Stimulated activated naive CD8-positive, alpha-beta T cell treated with anti-CD3 and anti-CD28 coated beads, Interleukin-15, Interleukin-2, amounts not matched to agents 100 ng/mL and 50 ng/mL, for 24 hours (primary cell): ENCODE results near the gene HRH1.
"Not testable (repeated sequence)": the region's sequence is repeated elsewhere in the genome, so short reads cannot be mapped to it uniquely, and the experiment has no call there.

Source experiments
- H3K27ac Mint-ChIP-seq: one replicate; pipeline ENCODE4 v1.8.0; 2021; ENCODE audit warnings: mild to moderate bottlenecking, mixed read lengths
- H3K27me3 Mint-ChIP-seq: one replicate; pipeline ENCODE4 v1.8.0; 2021; ENCODE audit warnings: mixed read lengths
- H3K36me3 Mint-ChIP-seq: one replicate; pipeline ENCODE4 v1.8.0; 2021; ENCODE audit warnings: low read depth, mixed read lengths
- H3K4me1 Mint-ChIP-seq: one replicate; pipeline ENCODE4 v1.8.0; 2021; ENCODE audit warnings: low read depth, mixed read lengths
- H3K4me3 Mint-ChIP-seq: one replicate; pipeline ENCODE4 v1.8.0; 2021; ENCODE audit warnings: mild to moderate bottlenecking, mixed read lengths
- H3K9me3 Mint-ChIP-seq: one replicate; pipeline ENCODE4 v1.8.0; 2021; ENCODE audit warnings: mixed read lengths

HRH1 gene

GRCh38 chr3:11157421-11157820 lies 3.1 kb downstream of the HRH1 start:
- H3K27ac Mint-ChIP-seq = no peak overlapping the region
- H3K27me3 Mint-ChIP-seq = peaks cover 58% of the 10 kb centered on the region

GRCh38 chr3:11159421-11159904 lies 5.2 kb downstream of the HRH1 start:
- peaks cover 9% of the 10 kb centered on the region for H3K4me1 Mint-ChIP-seq
- peaks cover 55% of the 10 kb centered on the region for H3K27me3 Mint-ChIP-seq
- no peaks in the 10 kb centered on the region for H3K36me3 Mint-ChIP-seq
- no peak overlapping the region for H3K4me3 Mint-ChIP-seq
- no peak overlapping the region for H3K27ac Mint-ChIP-seq
- H3K9me3 Mint-ChIP-seq = no peaks in the 10 kb centered on the region

More at GRCh38 chr3:11157421-11157820, 3.1 kb downstream of the HRH1 start:
- Mint-ChIP-seq H3K9me3 (no peaks in the 10 kb centered on the region), H3K4me3 (no peak overlapping the region), H3K36me3 (no peaks in the 10 kb centered on the region), H3K4me1 (peaks cover 12% of the 10 kb centered on the region)

GRCh38 chr3:11161666-11162065 lies 7.4 kb downstream of the HRH1 start:
- peaks cover 38% of the 10 kb centered on the region for H3K27me3 Mint-ChIP-seq
- no peaks in the 10 kb centered on the region for H3K36me3 Mint-ChIP-seq
- H3K4me1 Mint-ChIP-seq = no peaks in the 10 kb centered on the region
- H3K27ac Mint-ChIP-seq = no peak overlapping the region
- H3K4me3 Mint-ChIP-seq = no peak overlapping the region
- H3K9me3 Mint-ChIP-seq = no peaks in the 10 kb centered on the region

- no peak overlapping the region for H3K4me3 Mint-ChIP-seq
- H3K27me3 Mint-ChIP-seq = peaks cover 28% of the 10 kb centered on the region
- H3K36me3 Mint-ChIP-seq = no peaks in the 10 kb centered on the region
- peak overlapping the region; percentile 24 for H3K27ac Mint-ChIP-seq
- no peaks in the 10 kb centered on the region for H3K9me3 Mint-ChIP-seq
- no peaks in the 10 kb centered on the region for H3K4me1 Mint-ChIP-seq
These were observed 8.4 kb downstream of the HRH1 start for GRCh38 chr3:11162401-11163345.

- H3K27ac Mint-ChIP-seq = no peak overlapping the region
- H3K27me3 Mint-ChIP-seq = peaks cover 20% of the 10 kb centered on the region
- H3K36me3 Mint-ChIP-seq = no peaks in the 10 kb centered on the region
These were observed 10.3 kb downstream of the HRH1 start for GRCh38 chr3:11164607-11165006.

GRCh38 chr3:11165476-11165875 lies 11.2 kb downstream of the HRH1 start:
- Mint-ChIP-seq H3K4me1 (no peaks in the 10 kb centered on the region), H3K27me3 (peaks cover 24% of the 10 kb centered on the region), H3K36me3 (no peaks in the 10 kb centered on the region), H3K9me3 (no peaks in the 10 kb centered on the region), H3K4me3 (no peak overlapping the region), H3K27ac (no peak overlapping the region)

More at GRCh38 chr3:11164607-11165006, 10.3 kb downstream of the HRH1 start:
- H3K4me1 Mint-ChIP-seq = no peaks in the 10 kb centered on the region
- no peaks in the 10 kb centered on the region for H3K9me3 Mint-ChIP-seq
- H3K4me3 Mint-ChIP-seq = no peak overlapping the region

- H3K27me3 Mint-ChIP-seq = peaks cover 20% of the 10 kb centered on the region
- not testable (repeated sequence) for H3K36me3 Mint-ChIP-seq, H3K4me1 Mint-ChIP-seq, H3K9me3 Mint-ChIP-seq, H3K4me3 Mint-ChIP-seq, H3K27ac Mint-ChIP-seq
These were observed 12.6 kb downstream of the HRH1 start for GRCh38 chr3:11166807-11167400.

- H3K27ac Mint-ChIP-seq = no peak overlapping the region
- no peaks in the 10 kb centered on the region for H3K9me3 Mint-ChIP-seq
- H3K36me3 Mint-ChIP-seq = no peaks in the 10 kb centered on the region
- no peak overlapping the region for H3K4me3 Mint-ChIP-seq
- peaks cover 20% of the 10 kb centered on the region for H3K27me3 Mint-ChIP-seq
- H3K4me1 Mint-ChIP-seq = no peaks in the 10 kb centered on the region
These were observed 13.3 kb downstream of the HRH1 start for GRCh38 chr3:11167590-11167989.

- H3K4me1 Mint-ChIP-seq = no peaks in the 10 kb centered on the region
- H3K4me3 Mint-ChIP-seq = no peak overlapping the region
- no peak overlapping the region for H3K27ac Mint-ChIP-seq
- H3K27me3 Mint-ChIP-seq = peaks cover 17% of the 10 kb centered on the region
- H3K36me3 Mint-ChIP-seq = no peaks in the 10 kb centered on the region
- H3K9me3 Mint-ChIP-seq = no peaks in the 10 kb centered on the region
These were observed 14.1 kb downstream of the HRH1 start for GRCh38 chr3:11168406-11168805.

- Mint-ChIP-seq H3K27ac (no peak overlapping the region), H3K4me3 (no peak overlapping the region), H3K9me3 (no peaks in the 10 kb centered on the region), H3K36me3 (no peaks in the 10 kb centered on the region), H3K27me3 (peaks cover 12% of the 10 kb centered on the region), H3K4me1 (no peaks in the 10 kb centered on the region)
These were observed 14.8 kb downstream of the HRH1 start for GRCh38 chr3:11168881-11169805.

- Mint-ChIP-seq H3K4me3 (no peak overlapping the region), H3K4me1 (no peaks in the 10 kb centered on the region), H3K27ac (no peak overlapping the region), H3K27me3 (peaks cover 4% of the 10 kb centered on the region), H3K36me3 (no peaks in the 10 kb centered on the region), H3K9me3 (no peaks in the 10 kb centered on the region)
These were observed 15.9 kb downstream of the HRH1 start for GRCh38 chr3:11170052-11170770.

GRCh38 chr3:11172096-11172690 lies 17.9 kb downstream of the HRH1 start:
- no peaks in the 10 kb centered on the region for H3K36me3 Mint-ChIP-seq

GRCh38 chr3:11173828-11174465 lies 19.7 kb downstream of the HRH1 start:
- peaks cover 4% of the 10 kb centered on the region for H3K27me3 Mint-ChIP-seq
- H3K4me1 Mint-ChIP-seq = no peaks in the 10 kb centered on the region
- H3K27ac Mint-ChIP-seq = no peak overlapping the region
- H3K9me3 Mint-ChIP-seq = no peaks in the 10 kb centered on the region
- H3K36me3 Mint-ChIP-seq = no peaks in the 10 kb centered on the region
- H3K4me3 Mint-ChIP-seq = no peak overlapping the region

More at GRCh38 chr3:11172096-11172690, 17.9 kb downstream of the HRH1 start:
- peaks cover 4% of the 10 kb centered on the region for H3K27me3 Mint-ChIP-seq
- no peak overlapping the region for H3K4me3 Mint-ChIP-seq
- no peak overlapping the region for H3K27ac Mint-ChIP-seq
- no peaks in the 10 kb centered on the region for H3K9me3 Mint-ChIP-seq
- no peaks in the 10 kb centered on the region for H3K4me1 Mint-ChIP-seq
